ENCODE results near the gene C17orf107.

DNA sequence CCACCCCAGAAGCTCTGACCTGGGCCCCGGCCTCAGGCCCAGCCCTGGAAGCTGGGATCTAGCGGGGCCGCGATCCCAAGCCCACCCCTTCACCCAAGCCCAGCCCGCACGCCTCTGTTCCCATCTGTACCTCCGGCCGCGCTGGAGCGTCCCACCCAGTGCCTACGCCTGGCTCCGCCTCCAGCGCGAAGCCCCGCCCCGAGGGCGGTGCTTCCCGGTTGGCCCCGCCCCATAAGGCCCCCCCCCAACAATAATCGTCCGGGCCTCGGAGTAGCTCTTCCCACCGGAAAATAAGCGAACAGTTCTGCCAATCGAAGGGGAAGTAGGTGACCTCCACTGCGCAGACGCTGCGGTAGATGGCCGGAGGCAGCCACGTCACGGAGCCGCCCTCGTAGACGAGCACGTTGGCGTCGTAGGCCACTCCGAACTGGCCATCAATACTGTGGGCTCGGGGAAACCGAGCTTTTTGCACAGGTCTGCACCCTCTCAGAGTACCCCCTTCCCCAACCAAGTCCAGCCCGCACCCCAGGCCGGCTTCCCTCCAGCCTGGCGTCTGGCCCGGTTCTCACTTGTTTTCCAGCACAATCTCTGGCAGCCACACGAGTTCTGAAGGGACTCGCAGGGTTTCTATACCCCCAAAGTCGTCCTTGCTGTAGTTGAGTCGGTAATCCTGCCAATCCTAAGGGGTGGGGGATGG, 2.5 kb downstream of the C17orf107 start:
- TF ChIP-seq GATA2 (IDR thresholded peaks at IDR 0.05; ENCODE audit: low read depth, low read length): no peak
- TF ChIP-seq GATA3 (IDR thresholded peaks at IDR 0.05; ENCODE audit: low read depth, low read length): no peak
